Immature natural killer cell (primary cell): Measurements from ENCODE around the gene TNS3. TPM values are rescaled to one million over a fixed set of nuclear protein-coding genes. Genes with fewer than 3 reads are reported as not detected.

Source experiments
- DNase-seq, 3 donors: peaks; one replicate each; pipeline ENCODE4 v3.0.0; 2022; ENCODE audit warnings: mixed read lengths in 1 of 3
- H3K27ac Mint-ChIP-seq, 6 donors: one replicate each; pipeline ENCODE4 v1.8.0; 2020; ENCODE audit warnings: mixed read lengths in 6 of 6, mild to moderate bottlenecking in 5 of 6, inconsistent platforms in 4 of 6, moderate library complexity in 3 of 6
- H3K27me3 Mint-ChIP-seq, 3 donors: one replicate each; pipeline ENCODE4 v1.8.0; 2020 to 2021; ENCODE audit warnings: low read depth in 3 of 3, mild to moderate bottlenecking in 3 of 3, mixed read lengths in 3 of 3, moderate library complexity in 3 of 3, inconsistent platforms in 1 of 3
- H3K36me3 Mint-ChIP-seq, 3 donors: one replicate each; pipeline ENCODE4 v1.8.0; 2020; ENCODE audit warnings: mixed read lengths in 3 of 3, inconsistent platforms in 2 of 3, mild to moderate bottlenecking in 2 of 3
- H3K4me1 Mint-ChIP-seq, 2 donors: one replicate each; pipeline ENCODE4 v1.8.0; 2020; ENCODE audit warnings: inconsistent platforms in 2 of 2, mild to moderate bottlenecking in 2 of 2, mixed read lengths in 2 of 2, moderate library complexity in 1 of 2
- H3K4me3 Mint-ChIP-seq, 5 donors: one replicate each; pipeline ENCODE4 v1.8.0; 2020; ENCODE audit warnings: mild to moderate bottlenecking in 5 of 5, mixed read lengths in 5 of 5, inconsistent platforms in 3 of 5, moderate library complexity in 3 of 5
- H3K9me3 Mint-ChIP-seq, 6 donors: one replicate each; pipeline ENCODE4 v1.8.0; 2020; ENCODE audit warnings: mild to moderate bottlenecking in 6 of 6, mixed read lengths in 6 of 6, inconsistent platforms in 4 of 6, moderate library complexity in 3 of 6
- polyA plus RNA-seq, 3 donors: library from polyadenylated mRNA; unstranded; fragments of 300-500 nt; fragmentation: Illumina TruSeq; gene quantifications; one replicate each; pipeline ENCODE4 v1.2.3, GENCODE V29; 2021

The TNS3 gene
- polyA plus RNA-seq, 3 donors from 2014 or later, result 0.19 TPM; not detected in 2

GRCh38 chr7:47508389-47509380, 73.2 kb downstream of the TNS3 start:
- Mint-ChIP-seq H3K36me3 (no peaks in the 10 kb centered on the region), H3K27ac (no peak overlapping the region), H3K9me3 (no peaks in the 10 kb centered on the region), H3K4me3 (no peak overlapping the region), H3K4me1 (no peaks in the 10 kb centered on the region), H3K27me3 (peaks cover 0 to 4% (median 2%) of the 10 kb centered on the region in 3 donors)
- DNase-seq, result no peak

GRCh38 chr7:47507522-47507921, 74.4 kb downstream of the TNS3 start:
- no peak overlapping the region for H3K27ac Mint-ChIP-seq
- H3K27me3 Mint-ChIP-seq, result peaks cover 0 to 4% (median 0%) of the 10 kb centered on the region in 3 donors
- DNase-seq, result no peak
- H3K36me3 Mint-ChIP-seq, result no peaks in the 10 kb centered on the region
- no peaks in the 10 kb centered on the region for H3K4me1 Mint-ChIP-seq
- no peaks in the 10 kb centered on the region for H3K9me3 Mint-ChIP-seq
- H3K4me3 Mint-ChIP-seq, result no peak overlapping the region

GRCh38 chr7:47506382-47507339, 75.2 kb downstream of the TNS3 start:
- DNase-seq, result no peak
- Mint-ChIP-seq H3K4me3 (no peak overlapping the region), H3K27me3 (peaks cover 0 to 6% (median 0%) of the 10 kb centered on the region in 3 donors), H3K9me3 (no peaks in the 10 kb centered on the region), H3K36me3 (no peaks in the 10 kb centered on the region), H3K27ac (no peak overlapping the region), H3K4me1 (no peaks in the 10 kb centered on the region)

- H3K27ac Mint-ChIP-seq, result no peak overlapping the region
- no peak for DNase-seq
- no peaks in the 10 kb centered on the region for H3K4me1 Mint-ChIP-seq
- no peak overlapping the region for H3K4me3 Mint-ChIP-seq
- no peaks in the 10 kb centered on the region for H3K36me3 Mint-ChIP-seq
- H3K27me3 Mint-ChIP-seq, result peaks cover 0 to 7% (median 0%) of the 10 kb centered on the region in 3 donors
- H3K9me3 Mint-ChIP-seq, result peaks cover 0 to 2% (median 0%) of the 10 kb centered on the region in 6 donors
Observed at GRCh38 chr7:47505312-47506007, 76.5 kb downstream of the TNS3 start.

GRCh38 chr7:47504551-47505311, 77.2 kb downstream of the TNS3 start:
- no peak for DNase-seq
- Mint-ChIP-seq H3K36me3 (no peaks in the 10 kb centered on the region), H3K9me3 (peaks cover 0 to 2% (median 0%) of the 10 kb centered on the region in 6 donors), H3K27me3 (peaks cover 0 to 6% (median 0%) of the 10 kb centered on the region in 3 donors), H3K27ac (no peak overlapping the region), H3K4me3 (no peak overlapping the region), H3K4me1 (no peaks in the 10 kb centered on the region)

GRCh38 chr7:47503281-47503680, 78.6 kb downstream of the TNS3 start:
- H3K36me3 Mint-ChIP-seq, result no peaks in the 10 kb centered on the region
- no peak for DNase-seq
- H3K4me1 Mint-ChIP-seq, result no peaks in the 10 kb centered on the region
- peaks cover 0 to 4% (median 0%) of the 10 kb centered on the region in 3 donors for H3K27me3 Mint-ChIP-seq
- peak overlapping the region in 1 of 6 donors; percentile 5 for H3K27ac Mint-ChIP-seq
- H3K4me3 Mint-ChIP-seq, result no peak overlapping the region
- peaks cover 0 to 2% (median 0%) of the 10 kb centered on the region in 6 donors for H3K9me3 Mint-ChIP-seq

- DNase-seq, result no peak
- peaks cover 0 to 4% (median 0%) of the 10 kb centered on the region in 3 donors for H3K27me3 Mint-ChIP-seq
Observed at GRCh38 chr7:47502240-47502877, 79.6 kb downstream of the TNS3 start.

GRCh38 chr7:47501406-47501805, 80.5 kb downstream of the TNS3 start:
- Mint-ChIP-seq H3K9me3 (peaks cover 0 to 2% (median 0%) of the 10 kb centered on the region in 6 donors), H3K27me3 (peaks cover 0 to 4% (median 0%) of the 10 kb centered on the region in 3 donors), H3K27ac (no peak overlapping the region), H3K36me3 (no peaks in the 10 kb centered on the region), H3K4me3 (no peak overlapping the region), H3K4me1 (peaks cover 0 to 3% of the 10 kb centered on the region in 2 donors)
- no peak for DNase-seq

More at GRCh38 chr7:47502240-47502877, 79.6 kb downstream of the TNS3 start:
- Mint-ChIP-seq H3K4me1 (peaks cover 0 to 3% of the 10 kb centered on the region in 2 donors), H3K9me3 (peaks cover 0 to 2% (median 0%) of the 10 kb centered on the region in 6 donors), H3K4me3 (no peak overlapping the region), H3K36me3 (no peaks in the 10 kb centered on the region), H3K27ac (no peak overlapping the region)

- H3K27me3 Mint-ChIP-seq, result peaks cover 0 to 4% (median 0%) of the 10 kb centered on the region in 3 donors
Observed at GRCh38 chr7:47500103-47500563, 81.8 kb downstream of the TNS3 start.

GRCh38 chr7:47498229-47499056, 83.5 kb downstream of the TNS3 start:
- DNase-seq, result no peak
- H3K27ac Mint-ChIP-seq, result no peak overlapping the region
- H3K27me3 Mint-ChIP-seq, result peaks cover 0 to 4% (median 0%) of the 10 kb centered on the region in 3 donors
- H3K4me1 Mint-ChIP-seq, result peaks cover 0 to 3% of the 10 kb centered on the region in 2 donors
- peaks cover 0 to 2% (median 0%) of the 10 kb centered on the region in 6 donors for H3K9me3 Mint-ChIP-seq
- no peaks in the 10 kb centered on the region for H3K36me3 Mint-ChIP-seq
- H3K4me3 Mint-ChIP-seq, result no peak overlapping the region

More at GRCh38 chr7:47500103-47500563, 81.8 kb downstream of the TNS3 start:
- Mint-ChIP-seq H3K36me3 (no peaks in the 10 kb centered on the region), H3K27ac (no peak overlapping the region), H3K4me3 (no peak overlapping the region), H3K4me1 (peaks cover 0 to 3% of the 10 kb centered on the region in 2 donors), H3K9me3 (peaks cover 0 to 2% (median 0%) of the 10 kb centered on the region in 6 donors)
- DNase-seq, result no peak

- H3K36me3 Mint-ChIP-seq, result no peaks in the 10 kb centered on the region
- DNase-seq, result no peak
- peak overlapping the region in 1 of 6 donors; percentile 78 for H3K27ac Mint-ChIP-seq
- H3K27me3 Mint-ChIP-seq, result peaks cover 0 to 3% (median 0%) of the 10 kb centered on the region in 3 donors
- H3K9me3 Mint-ChIP-seq, result peaks cover 0 to 2% (median 0%) of the 10 kb centered on the region in 6 donors
- H3K4me1 Mint-ChIP-seq, result peaks cover 0 to 3% of the 10 kb centered on the region in 2 donors
- H3K4me3 Mint-ChIP-seq, result no peak overlapping the region
Observed at GRCh38 chr7:47497367-47498096, 84.4 kb downstream of the TNS3 start.
